Lung (tissue), 12 donors: ENCODE results near the gene ARHGAP18. TPM values are rescaled to one million over a fixed set of nuclear protein-coding genes. Genes with fewer than 3 reads are reported as not detected.

Experiments
- ATAC-seq: fragments of 200-7000 bp; cut with Tn5 transposase; one replicate; pipeline ENCODE4 v1.9.1; 2020; ENCODE audit warnings: moderate number of reproducible peaks; ENCODE audit not compliant: insufficient read depth, low FRiP score
- DNase-seq, 3 donors: peaks; one replicate each; pipeline ENCODE4 v3.0.0-alpha.2; 2013 to 2017
- H3K27ac ChIP-seq, 2 donors: one replicate each; pipeline ENCODE4 v1.5.1; 2013; ENCODE audit warnings: mild to moderate bottlenecking in 2 of 2, moderate library complexity in 2 of 2, control low read depth in 1 of 2, inconsistent platforms in 1 of 2, low read depth in 1 of 2, low read length in 1 of 2
- H3K27me3 ChIP-seq, 3 donors: one replicate each; pipeline ENCODE4 v1.5.1; 2013; ENCODE audit warnings: low read length in 2 of 3; ENCODE audit not compliant: control insufficient read depth in 3 of 3, insufficient read depth in 3 of 3
- H3K36me3 ChIP-seq, 4 donors: one replicate each; pipeline ENCODE4 v1.5.1; 2013; ENCODE audit warnings: low read length in 4 of 4, mild to moderate bottlenecking in 1 of 4, moderate library complexity in 1 of 4; ENCODE audit not compliant: control insufficient read depth in 4 of 4, insufficient read depth in 4 of 4
- H3K4me1 ChIP-seq, 5 donors: one replicate each; pipeline ENCODE4 v1.5.1; 2013; ENCODE audit warnings: low read length in 5 of 5, mild to moderate bottlenecking in 2 of 5, moderate library complexity in 1 of 5; ENCODE audit not compliant: control insufficient read depth in 5 of 5, insufficient read depth in 5 of 5
- H3K4me3 ChIP-seq: one replicate; pipeline ENCODE4 v1.5.1; 2013; ENCODE audit warnings: mild to moderate bottlenecking, control low read depth, moderate library complexity
- H3K9ac ChIP-seq, 2 donors: one replicate each; pipeline ENCODE4 v1.5.1; 2013; ENCODE audit warnings: low read length in 2 of 2, control low read depth in 1 of 2; ENCODE audit not compliant: insufficient read depth in 1 of 2
- H3K9me3 ChIP-seq, 4 donors: one replicate each; pipeline ENCODE4 v1.5.1; 2013; ENCODE audit warnings: low read length in 3 of 4, mild to moderate bottlenecking in 1 of 4, moderate library complexity in 1 of 4; ENCODE audit not compliant: control insufficient read depth in 4 of 4, insufficient read depth in 3 of 4
- WGBS, 2 donors: extraction: QIAGEN DNeasy Blood & Tissue Kit; methylation state at CpG; one replicate each; pipeline ENCODE4 v1.1.7; 2013; 5-methylcytosine and 5-hydroxymethylcytosine counted together
- polyA plus RNA-seq, 2 donors: library from polyadenylated mRNA; stranded (reverse); fragments of 200-250 nt; gene quantifications; one replicate each; pipeline ENCODE4 v1.2.1, GENCODE V29; 2013
- total RNA-seq, 2 donors: library from RNA; depleted of rRNA in 1 of 2; stranded (reverse); fragments of >200 nt in 1 of 2; gene quantifications; one replicate each; pipeline ENCODE4 v1.2.1, GENCODE V29; 2014 to 2021
- TF ChIP-seq, protein P1 (sequence below): IDR thresholded peaks from 2 replicates; pipeline ENCODE4 v1.5.1; 2012; ENCODE audit warnings: mild to moderate bottlenecking; ENCODE audit errors: control extremely low read depth, extremely low read depth
- donor health status: control.
- donor health status: control.
- donor health status: Bipolar disorder and iron deficiency.
- donor health status: healthy.
- donor health status: DM: yes; HTN: yes; CAD: no.

Gene ARHGAP18
- total and polyA plus RNA-seq, 4 donors = 16.4 to 70.7 (median 33.0) TPM

DNA sequence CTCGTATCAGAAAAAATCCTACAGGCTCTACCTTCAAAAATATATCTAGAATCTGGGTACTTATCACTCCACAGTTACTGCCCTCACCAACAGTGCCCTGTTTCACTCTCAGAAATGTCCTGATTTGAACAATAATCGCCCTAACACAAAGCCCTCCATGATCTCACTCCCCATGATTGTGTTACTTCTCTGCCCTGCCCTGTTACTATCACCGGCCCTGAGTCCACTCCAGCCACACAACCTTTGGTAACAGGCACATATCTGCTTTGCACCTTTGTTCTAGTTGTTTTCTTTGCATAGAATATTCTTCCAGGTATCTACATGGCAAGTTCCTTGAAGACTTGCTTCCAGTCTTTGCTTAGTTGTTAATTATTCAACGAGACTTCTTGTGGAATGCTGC is 142.0 kb downstream of the ARHGAP18 start:
- Histone ChIP-seq H3K9ac (no peak overlapping the region), H3K9me3 (no peaks in the 10 kb centered on the region), H3K4me1 (peaks cover 0 to 12% (median 5%) of the 10 kb centered on the region in 5 donors), H3K27ac (no peak overlapping the region), H3K27me3 (no peaks in the 10 kb centered on the region), H3K4me3 (no peak overlapping the region), H3K36me3 (no peaks in the 10 kb centered on the region)
- WGBS, 2 donors = 89 to 91% methylated on average over 4 of the region's 4 CpGs
- DNase-seq (no peak), ATAC-seq (no peak)
- TF ChIP-seq, protein P1, sequence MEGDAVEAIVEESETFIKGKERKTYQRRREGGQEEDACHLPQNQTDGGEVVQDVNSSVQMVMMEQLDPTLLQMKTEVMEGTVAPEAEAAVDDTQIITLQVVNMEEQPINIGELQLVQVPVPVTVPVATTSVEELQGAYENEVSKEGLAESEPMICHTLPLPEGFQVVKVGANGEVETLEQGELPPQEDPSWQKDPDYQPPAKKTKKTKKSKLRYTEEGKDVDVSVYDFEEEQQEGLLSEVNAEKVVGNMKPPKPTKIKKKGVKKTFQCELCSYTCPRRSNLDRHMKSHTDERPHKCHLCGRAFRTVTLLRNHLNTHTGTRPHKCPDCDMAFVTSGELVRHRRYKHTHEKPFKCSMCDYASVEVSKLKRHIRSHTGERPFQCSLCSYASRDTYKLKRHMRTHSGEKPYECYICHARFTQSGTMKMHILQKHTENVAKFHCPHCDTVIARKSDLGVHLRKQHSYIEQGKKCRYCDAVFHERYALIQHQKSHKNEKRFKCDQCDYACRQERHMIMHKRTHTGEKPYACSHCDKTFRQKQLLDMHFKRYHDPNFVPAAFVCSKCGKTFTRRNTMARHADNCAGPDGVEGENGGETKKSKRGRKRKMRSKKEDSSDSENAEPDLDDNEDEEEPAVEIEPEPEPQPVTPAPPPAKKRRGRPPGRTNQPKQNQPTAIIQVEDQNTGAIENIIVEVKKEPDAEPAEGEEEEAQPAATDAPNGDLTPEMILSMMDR = no peak

DNA sequence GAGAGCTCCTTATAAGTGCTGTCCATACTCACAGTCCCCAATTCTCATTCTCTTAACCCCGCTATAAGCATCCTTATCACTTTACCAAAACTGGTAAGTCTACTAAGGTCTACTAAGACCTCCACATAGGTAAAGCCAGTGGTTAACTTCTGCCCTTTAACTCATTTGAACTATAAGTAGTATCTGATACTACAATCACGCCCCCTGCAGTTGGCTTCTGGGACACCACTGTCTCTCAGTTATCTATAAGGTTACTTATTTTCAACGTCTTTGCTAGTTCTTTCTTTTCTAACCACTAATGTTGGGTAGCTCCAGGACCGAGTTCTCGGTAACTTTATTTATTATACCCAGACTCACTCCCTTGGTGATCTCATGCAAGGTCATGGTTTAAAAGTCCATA is 142.6 kb downstream of the ARHGAP18 start:
- H3K27ac ChIP-seq = no peak overlapping the region
- TF ChIP-seq, protein P1 = no peak
- ATAC-seq = no peak

DNA sequence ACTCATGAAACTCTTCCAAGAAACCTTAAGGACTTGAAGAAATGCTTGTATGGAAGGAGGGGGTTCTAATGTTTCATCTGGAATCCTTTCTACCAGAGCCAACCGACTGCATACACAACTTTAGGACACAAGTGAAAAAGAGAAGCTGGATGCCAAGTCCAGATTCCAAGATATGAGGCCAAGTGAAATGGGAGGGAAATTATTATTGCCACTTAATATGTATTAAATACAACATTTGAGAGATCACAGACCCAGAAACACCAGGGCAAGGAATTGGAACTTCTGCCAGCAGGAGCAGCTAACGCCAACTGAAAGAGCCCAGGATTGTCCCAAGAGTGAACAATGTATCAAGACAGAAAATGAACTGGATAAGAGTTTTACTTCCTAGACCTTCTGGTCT is 144.2 kb downstream of the ARHGAP18 start:
- no peak overlapping the region for H3K9ac ChIP-seq
- 58 to 79% methylated on average over 2 of the region's 2 CpGs for WGBS, 2 donors
- no peak overlapping the region for H3K27ac ChIP-seq
- DNase-seq = peak; percentile 53 to 90 (median 90)
- no peaks in the 10 kb centered on the region for H3K36me3 ChIP-seq
- TF ChIP-seq, protein P1 = no peak
- H3K9me3 ChIP-seq = no peaks in the 10 kb centered on the region
- H3K4me3 ChIP-seq = no peak overlapping the region
- H3K4me1 ChIP-seq = peaks cover 0 to 12% (median 5%) of the 10 kb centered on the region in 5 donors
- no peaks in the 10 kb centered on the region for H3K27me3 ChIP-seq
- no peak for ATAC-seq

More for the DNA sequence above, 142.6 kb downstream of the ARHGAP18 start:
- Histone ChIP-seq H3K27me3 (no peaks in the 10 kb centered on the region), H3K9ac (no peak overlapping the region), H3K4me3 (no peak overlapping the region), H3K4me1 (peaks cover 0 to 12% (median 5%) of the 10 kb centered on the region in 5 donors), H3K9me3 (no peaks in the 10 kb centered on the region), H3K36me3 (no peaks in the 10 kb centered on the region)
- 79 to 87% methylated on average over 5 of the region's 5 CpGs for WGBS, 2 donors
- DNase-seq = no peak

DNA sequence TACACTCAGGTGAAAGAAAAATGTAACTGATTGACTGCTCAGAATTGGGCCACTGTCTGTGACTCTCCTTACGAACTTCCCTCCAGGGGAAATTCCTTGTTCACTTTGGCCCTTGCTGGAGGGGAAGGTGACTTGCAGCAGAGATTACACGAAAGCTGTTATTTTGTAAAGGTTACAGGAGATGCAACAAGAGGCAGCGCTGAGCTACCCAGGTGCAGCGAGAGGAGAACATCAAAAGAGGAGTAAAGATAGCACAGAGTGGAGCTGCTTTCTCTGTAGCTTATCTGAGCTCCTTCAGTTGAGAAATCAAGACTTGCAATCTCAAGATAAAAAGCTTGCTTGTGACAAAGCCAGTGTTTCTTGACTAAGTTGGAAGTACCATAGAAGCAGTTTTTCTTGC is 144.6 kb downstream of the ARHGAP18 start:
- no peaks in the 10 kb centered on the region for H3K9me3 ChIP-seq
- ATAC-seq (no peak), DNase-seq (no peak)

More for the DNA sequence above, 144.6 kb downstream of the ARHGAP18 start:
- Histone ChIP-seq H3K36me3 (no peaks in the 10 kb centered on the region), H3K4me1 (peaks cover 0 to 12% (median 5%) of the 10 kb centered on the region in 5 donors), H3K4me3 (no peak overlapping the region), H3K9ac (no peak overlapping the region), H3K27ac (no peak overlapping the region), H3K27me3 (no peaks in the 10 kb centered on the region)
- TF ChIP-seq, protein P1 = no peak
- 75 to 84% methylated on average over 4 of the region's 4 CpGs for WGBS, 2 donors
